ENCODE results near the gene UBE2J2.

UBE2J2 gene

DNA sequence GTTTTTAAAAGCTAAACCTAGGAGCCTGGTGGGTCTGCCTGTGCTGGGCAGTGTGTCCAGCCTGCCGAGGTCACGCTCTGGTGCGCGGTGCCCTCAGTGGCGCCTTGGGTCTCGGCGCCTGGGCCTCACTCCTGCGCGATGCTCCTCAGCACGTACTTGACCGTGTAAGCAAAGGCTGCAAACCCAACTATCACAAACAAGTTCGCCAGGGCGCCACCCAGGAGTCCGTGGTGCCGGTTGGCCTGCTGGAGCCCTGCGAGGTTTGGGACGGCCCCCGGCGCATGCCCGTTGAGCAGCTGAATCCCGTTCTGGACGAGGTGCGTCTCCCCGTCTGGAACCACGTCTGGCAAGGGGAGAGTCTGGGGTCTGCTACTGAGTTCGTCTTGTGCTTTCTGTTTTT, 18.6 kb downstream of the UBE2J2 start:
- no peaks in the 10 kb centered on the region for H4K20me1 ChIP-seq (ENCODE audit: insufficient read depth, low read length)
- no peak overlapping the region for H3K4me2 ChIP-seq (ENCODE audit: low read length)
- no peak overlapping the region for H3K4me3 ChIP-seq (ENCODE audit: low read depth, low read length, poor library complexity, severe bottlenecking)
- H3K4me1 ChIP-seq (ENCODE audit: insufficient read depth, low read length, severe bottlenecking), result peaks cover 10% of the 10 kb centered on the region
- no peaks in the 10 kb centered on the region for H3K27me3 ChIP-seq (ENCODE audit: insufficient read depth, low read length)
- TF ChIP-seq, protein P1, sequence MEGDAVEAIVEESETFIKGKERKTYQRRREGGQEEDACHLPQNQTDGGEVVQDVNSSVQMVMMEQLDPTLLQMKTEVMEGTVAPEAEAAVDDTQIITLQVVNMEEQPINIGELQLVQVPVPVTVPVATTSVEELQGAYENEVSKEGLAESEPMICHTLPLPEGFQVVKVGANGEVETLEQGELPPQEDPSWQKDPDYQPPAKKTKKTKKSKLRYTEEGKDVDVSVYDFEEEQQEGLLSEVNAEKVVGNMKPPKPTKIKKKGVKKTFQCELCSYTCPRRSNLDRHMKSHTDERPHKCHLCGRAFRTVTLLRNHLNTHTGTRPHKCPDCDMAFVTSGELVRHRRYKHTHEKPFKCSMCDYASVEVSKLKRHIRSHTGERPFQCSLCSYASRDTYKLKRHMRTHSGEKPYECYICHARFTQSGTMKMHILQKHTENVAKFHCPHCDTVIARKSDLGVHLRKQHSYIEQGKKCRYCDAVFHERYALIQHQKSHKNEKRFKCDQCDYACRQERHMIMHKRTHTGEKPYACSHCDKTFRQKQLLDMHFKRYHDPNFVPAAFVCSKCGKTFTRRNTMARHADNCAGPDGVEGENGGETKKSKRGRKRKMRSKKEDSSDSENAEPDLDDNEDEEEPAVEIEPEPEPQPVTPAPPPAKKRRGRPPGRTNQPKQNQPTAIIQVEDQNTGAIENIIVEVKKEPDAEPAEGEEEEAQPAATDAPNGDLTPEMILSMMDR (IDR thresholded peaks at IDR 0.05; ENCODE audit: low read length), result no peak
- TF ChIP-seq EZH2 (IDR thresholded peaks at IDR 0.05; ENCODE audit: borderline replicate concordance, low read length), result no peak
- H3K9me2 ChIP-seq (ENCODE audit: low read depth, low read length), result no peaks in the 10 kb centered on the region
- no peaks in the 10 kb centered on the region for H3F3A ChIP-seq (ENCODE audit: insufficient read depth, low read length)
- H2AFZ ChIP-seq (ENCODE audit: low read length), result no peak overlapping the region
- H3K79me2 ChIP-seq (ENCODE audit: insufficient read depth, low read length), result no peaks in the 10 kb centered on the region
- H3K27ac ChIP-seq (ENCODE audit: low read depth, low read length, poor library complexity, severe bottlenecking), result no peak overlapping the region
- peaks cover 53% of the 10 kb centered on the region for H3K36me3 ChIP-seq (ENCODE audit: insufficient read depth, low read length)
- H3K9ac ChIP-seq (ENCODE audit: low read length), result no peak overlapping the region
- H3K9me3 ChIP-seq (ENCODE audit: low read length), result no peaks in the 10 kb centered on the region

DNA sequence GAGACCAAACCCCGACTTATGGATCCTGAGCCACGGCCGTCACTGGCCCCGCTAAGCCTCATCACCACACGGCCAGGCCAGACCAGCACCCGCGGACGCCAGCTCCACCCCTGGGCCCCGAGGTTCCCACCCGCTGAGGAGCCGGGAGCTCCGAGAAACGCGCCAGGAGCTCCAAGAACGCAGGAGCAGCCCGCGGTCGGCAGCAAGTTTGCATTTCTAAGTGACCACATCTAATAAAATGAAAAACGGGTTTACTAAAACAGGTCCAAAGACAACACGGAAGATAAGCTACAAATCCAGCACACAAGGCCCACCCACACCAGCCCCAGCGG, 19.0 kb downstream of the UBE2J2 start:
- peaks cover 50% of the 10 kb centered on the region for H3K36me3 ChIP-seq (ENCODE audit: insufficient read depth, low read length)
- no peaks in the 10 kb centered on the region for H3K79me2 ChIP-seq (ENCODE audit: insufficient read depth, low read length)
- H3K27me3 ChIP-seq (ENCODE audit: insufficient read depth, low read length), result no peaks in the 10 kb centered on the region
- peaks cover 9% of the 10 kb centered on the region for H3K4me1 ChIP-seq (ENCODE audit: insufficient read depth, low read length, severe bottlenecking)
- H3F3A ChIP-seq (ENCODE audit: insufficient read depth, low read length), result no peaks in the 10 kb centered on the region
- H4K20me1 ChIP-seq (ENCODE audit: insufficient read depth, low read length), result no peaks in the 10 kb centered on the region
- TF ChIP-seq, protein P1 (IDR thresholded peaks at IDR 0.05; ENCODE audit: low read length), result no peak
- no peak for TF ChIP-seq EZH2 (IDR thresholded peaks at IDR 0.05; ENCODE audit: borderline replicate concordance, low read length)
- no peaks in the 10 kb centered on the region for H3K9me2 ChIP-seq (ENCODE audit: low read depth, low read length)
- no peak overlapping the region for H3K4me3 ChIP-seq (ENCODE audit: low read depth, low read length, poor library complexity, severe bottlenecking)
- H3K4me2 ChIP-seq (ENCODE audit: low read length), result no peak overlapping the region
- no peaks in the 10 kb centered on the region for H3K9me3 ChIP-seq (ENCODE audit: low read length)
- no peak overlapping the region for H3K9ac ChIP-seq (ENCODE audit: low read length)
- no peak overlapping the region for H2AFZ ChIP-seq (ENCODE audit: low read length)
- no peak overlapping the region for H3K27ac ChIP-seq (ENCODE audit: low read depth, low read length, poor library complexity, severe bottlenecking)

DNA sequence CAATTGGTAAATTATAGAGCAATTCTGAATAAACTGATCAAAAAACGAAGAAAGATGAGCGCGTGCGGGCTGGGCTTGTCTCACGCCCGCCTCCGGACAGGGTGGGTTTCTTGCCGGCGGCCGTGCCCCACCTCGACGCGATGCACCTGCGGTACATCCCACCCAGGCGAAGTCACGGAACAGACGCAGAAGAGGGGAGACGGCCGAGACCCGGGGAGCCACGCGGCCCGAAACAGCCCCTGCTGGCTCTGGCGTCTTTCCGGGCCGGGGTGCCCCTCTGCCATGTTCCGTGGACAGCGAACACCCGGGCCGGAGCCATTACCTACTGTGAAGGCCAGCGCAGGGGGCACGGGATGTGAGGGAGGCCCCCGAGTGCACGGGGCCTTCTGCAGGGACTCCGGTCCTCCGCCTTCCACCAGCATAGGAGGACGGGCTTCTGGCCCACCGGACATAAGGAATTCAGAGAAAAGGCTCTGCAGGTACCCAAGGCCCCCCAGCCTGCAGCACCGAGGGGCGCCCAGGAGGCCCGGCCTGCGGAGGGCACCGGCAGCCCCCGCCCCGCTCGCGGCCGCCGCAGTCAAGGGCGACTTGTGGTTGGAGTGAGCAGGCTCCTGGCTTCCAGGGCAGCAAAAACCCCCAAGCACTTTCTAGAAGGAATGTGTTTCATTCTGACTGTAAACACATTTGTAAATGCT, 19.5 kb downstream of the UBE2J2 start:
- Histone ChIP-seq H3K4me2 (ENCODE audit: low read length) (no peak overlapping the region), H3K9me3 (ENCODE audit: low read length) (no peaks in the 10 kb centered on the region), H4K20me1 (ENCODE audit: insufficient read depth, low read length) (no peaks in the 10 kb centered on the region), H3K9me2 (ENCODE audit: low read depth, low read length) (no peaks in the 10 kb centered on the region), H3K4me3 (ENCODE audit: low read depth, low read length, poor library complexity, severe bottlenecking) (no peak overlapping the region), H3K4me1 (ENCODE audit: insufficient read depth, low read length, severe bottlenecking) (peaks cover 9% of the 10 kb centered on the region), H3K27ac (ENCODE audit: low read depth, low read length, poor library complexity, severe bottlenecking) (no peak overlapping the region), H3F3A (ENCODE audit: insufficient read depth, low read length) (no peaks in the 10 kb centered on the region), H3K9ac (ENCODE audit: low read length) (no peak overlapping the region), H3K36me3 (ENCODE audit: insufficient read depth, low read length) (peaks cover 45% of the 10 kb centered on the region), H3K79me2 (ENCODE audit: insufficient read depth, low read length) (no peaks in the 10 kb centered on the region), H3K27me3 (ENCODE audit: insufficient read depth, low read length) (no peaks in the 10 kb centered on the region), H2AFZ (ENCODE audit: low read length) (no peak overlapping the region)
- TF ChIP-seq, protein P1 (IDR thresholded peaks at IDR 0.05; ENCODE audit: low read length), result no peak
- no peak for TF ChIP-seq EZH2 (IDR thresholded peaks at IDR 0.05; ENCODE audit: borderline replicate concordance, low read length)
